Neural progenitor cell (in vitro differentiated cells): ENCODE results near the gene PPL. TPM values are rescaled to one million over a fixed set of nuclear protein-coding genes. Genes with fewer than 3 reads are reported as not detected.

ENCODE experiments used
- DNase-seq: peaks from one replicate; pipeline ENCODE4 v3.0.0-alpha.2; 2016; ENCODE audit warnings: low spot score
- H2AFZ ChIP-seq: fragments of 200-600 bp; sonication (generic); replicated peaks from 2 replicates; pipeline ENCODE4 v1.6.1; 2016; ENCODE audit warnings: antibody characterized with exemption
- H3F3A ChIP-seq: fragments of 200-600 bp; sonication (generic); 2 replicates; pipeline ENCODE4 v1.6.1; 2016; ENCODE audit warnings: antibody characterized with exemption, low read depth
- H3K27ac ChIP-seq: fragments of 200-600 bp; sonication (generic); 2 replicates; pipeline ENCODE4 v1.5.1; 2016; ENCODE audit warnings: mild to moderate bottlenecking
- H3K27me3 ChIP-seq: fragments of 200-600 bp; sonication (generic); 2 replicates; pipeline ENCODE4 v1.6.1; 2016; ENCODE audit warnings: mild to moderate bottlenecking, moderate library complexity
- H3K36me3 ChIP-seq: fragments of 200-600 bp; sonication (generic); 2 replicates; pipeline ENCODE4 v1.5.1; 2016
- H3K4me1 ChIP-seq: fragments of 200-600 bp; sonication (generic); 2 replicates; pipeline ENCODE4 v1.6.1; 2016; ENCODE audit warnings: mixed run types
- H3K4me2 ChIP-seq: fragments of 200-600 bp; sonication (generic); 2 replicates; pipeline ENCODE4 v1.6.1; 2016
- H3K4me3 ChIP-seq: fragments of 200-600 bp; sonication (generic); 2 replicates; pipeline ENCODE4 v1.5.1; 2016
- H3K79me2 ChIP-seq: fragments of 200-600 bp; sonication (generic); 2 replicates; pipeline ENCODE4 v1.6.1; 2016; ENCODE audit warnings: low read depth
- H3K9ac ChIP-seq: fragments of 200-600 bp; sonication (generic); 2 replicates; pipeline ENCODE4 v1.6.1; 2016
- H3K9me3 ChIP-seq: fragments of 200-600 bp; sonication (generic); 2 replicates; pipeline ENCODE4 v1.5.1; 2016; ENCODE audit warnings: low read depth
- H4K20me1 ChIP-seq: fragments of 200-600 bp; sonication (generic); 2 replicates; pipeline ENCODE4 v1.6.1; 2016; ENCODE audit warnings: low read depth
- H3K27ac Mint-ChIP-seq: 3 replicates; pipeline ENCODE4 v1.8.0; 2021; ENCODE audit warnings: mixed read lengths
- H3K27me3 Mint-ChIP-seq: 2 replicates; pipeline ENCODE4 v1.8.0; 2022; ENCODE audit warnings: low read depth, mild to moderate bottlenecking, inconsistent platforms, moderate library complexity, mixed read lengths; ENCODE audit not compliant: insufficient read depth
- H3K36me3 Mint-ChIP-seq: 3 replicates; pipeline ENCODE4 v1.8.0; 2021; ENCODE audit warnings: mixed read lengths
- H3K4me1 Mint-ChIP-seq: 3 replicates; pipeline ENCODE4 v1.8.0; 2021; ENCODE audit warnings: mixed read lengths
- H3K4me3 Mint-ChIP-seq: 3 replicates; pipeline ENCODE4 v1.8.0; 2021; ENCODE audit warnings: mild to moderate bottlenecking, moderate library complexity, mixed read lengths
- H3K9me3 Mint-ChIP-seq: 3 replicates; pipeline ENCODE4 v1.8.0; 2020; ENCODE audit warnings: mixed read lengths
- CTCF ChIP-seq: fragments of 200-600 bp; sonication (generic); IDR thresholded peaks from 2 replicates; pipeline ENCODE4 v1.5.1; 2017; ENCODE audit warnings: antibody characterized with exemption, mild to moderate bottlenecking
- EZH2 ChIP-seq: fragments of 200-600 bp; sonication (generic); IDR thresholded peaks from 2 replicates; pipeline ENCODE4 v1.6.1; 2017; ENCODE audit warnings: antibody characterized with exemption, mild to moderate bottlenecking, moderate library complexity
- EZH2phosphoT487 ChIP-seq: fragments of 200-600 bp; sonication (generic); IDR thresholded peaks from 2 replicates; pipeline ENCODE4 v1.6.1; 2017; ENCODE audit warnings: antibody characterized with exemption
- total RNA-seq: library from RNA; depleted of rRNA; stranded (reverse); fragments of >200 nt; gene quantifications from 2 replicates; pipeline ENCODE4 v1.2.3, GENCODE V29; 2015; ENCODE audit warnings: low replicate concordance

The PPL gene
- total RNA-seq, 1 donor from 2014 or later, result 1.0 TPM

DNA sequence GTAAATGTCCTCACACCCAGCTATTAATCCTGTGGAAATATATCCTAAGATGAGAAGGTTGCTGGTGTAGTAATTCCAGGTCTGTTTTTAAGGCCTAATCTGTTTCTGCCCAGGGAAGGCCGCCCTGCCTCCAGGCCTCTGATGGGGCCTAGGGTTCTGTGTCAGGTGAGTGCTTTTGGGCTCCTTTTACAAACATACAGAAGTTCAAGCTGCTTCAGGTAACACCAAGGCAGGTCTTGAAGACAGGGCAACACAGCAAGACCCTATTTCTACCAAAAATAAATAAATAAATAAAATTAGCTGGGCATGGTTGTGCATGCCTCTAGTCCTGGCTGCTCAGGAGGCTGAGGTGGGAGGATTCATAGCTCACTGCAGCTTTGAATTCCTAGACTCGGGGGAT is 9.3 kb downstream of the PPL start:
- H3K27ac Mint-ChIP-seq, result no peak overlapping the region
- Histone ChIP-seq H3K9me3 (no peaks in the 10 kb centered on the region), H3F3A (no peaks in the 10 kb centered on the region), H3K27ac (no peak overlapping the region), H3K27me3 (no peaks in the 10 kb centered on the region), H3K4me3 (no peak overlapping the region), H3K79me2 (no peaks in the 10 kb centered on the region), H3K36me3 (no peaks in the 10 kb centered on the region), H3K4me1 (peaks cover 7% of the 10 kb centered on the region), H3K4me2 (no peak overlapping the region), H2AFZ (no peak overlapping the region), H4K20me1 (no peaks in the 10 kb centered on the region), H3K9ac (no peak overlapping the region)
- H3K4me3 Mint-ChIP-seq, result no peak overlapping the region
- peaks cover 9% of the 10 kb centered on the region for H3K9me3 Mint-ChIP-seq
- no peak for DNase-seq
- peaks cover 26% of the 10 kb centered on the region for H3K4me1 Mint-ChIP-seq
- H3K27me3 Mint-ChIP-seq, result peaks cover 14% of the 10 kb centered on the region
- H3K36me3 Mint-ChIP-seq, result peaks cover 6% of the 10 kb centered on the region
- no peak for TF ChIP-seq EZH2phosphoT487
- TF ChIP-seq CTCF, result no peak

- Histone ChIP-seq H3K36me3 (no peaks in the 10 kb centered on the region), H3K4me1 (peaks cover 7% of the 10 kb centered on the region), H4K20me1 (no peaks in the 10 kb centered on the region), H3K27me3 (no peaks in the 10 kb centered on the region), H3K27ac (no peak overlapping the region), H3K9me3 (no peaks in the 10 kb centered on the region), H3K9ac (no peak overlapping the region), H2AFZ (no peak overlapping the region), H3F3A (no peaks in the 10 kb centered on the region), H3K4me2 (no peak overlapping the region), H3K79me2 (no peaks in the 10 kb centered on the region), H3K4me3 (no peak overlapping the region)
- peaks cover 6% of the 10 kb centered on the region for H3K36me3 Mint-ChIP-seq
- DNase-seq, result no peak
- no peak overlapping the region for H3K27ac Mint-ChIP-seq
- no peak overlapping the region for H3K4me3 Mint-ChIP-seq
- peaks cover 14% of the 10 kb centered on the region for H3K27me3 Mint-ChIP-seq
- peaks cover 25% of the 10 kb centered on the region for H3K4me1 Mint-ChIP-seq
- TF ChIP-seq CTCF (no peak), EZH2phosphoT487 (no peak), EZH2 (no peak)
- H3K9me3 Mint-ChIP-seq, result peaks cover 9% of the 10 kb centered on the region
These were observed 10.0 kb downstream of the PPL start for GRCh38 chr16:4926928-4927327.

DNA sequence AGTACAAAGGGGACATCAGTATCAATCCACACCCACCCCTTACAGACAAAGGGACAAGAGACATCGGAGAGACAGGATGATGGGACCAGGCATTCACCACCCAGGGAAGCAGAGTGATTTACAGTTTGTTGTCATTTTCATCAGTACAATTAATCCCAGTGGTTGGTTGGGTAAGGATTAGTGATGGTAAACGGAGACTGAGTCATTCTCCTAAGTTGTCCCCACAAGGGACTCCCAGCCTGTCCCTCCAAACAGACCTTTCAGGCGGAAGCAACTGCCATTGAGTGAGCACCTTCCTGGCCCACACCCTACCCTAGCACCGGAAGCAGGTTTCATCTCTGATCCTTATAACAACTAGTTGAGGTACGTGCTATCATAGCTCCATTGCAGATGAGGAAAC is 11.2 kb downstream of the PPL start:
- Histone ChIP-seq H3K36me3 (no peaks in the 10 kb centered on the region), H3K4me3 (no peak overlapping the region), H3K27ac (no peak overlapping the region), H4K20me1 (no peaks in the 10 kb centered on the region), H3F3A (no peaks in the 10 kb centered on the region), H3K4me1 (peaks cover 7% of the 10 kb centered on the region), H2AFZ (no peak overlapping the region), H3K27me3 (no peaks in the 10 kb centered on the region), H3K79me2 (no peaks in the 10 kb centered on the region), H3K9ac (no peak overlapping the region), H3K4me2 (no peak overlapping the region), H3K9me3 (no peaks in the 10 kb centered on the region)
- Mint-ChIP-seq H3K4me3 (no peak overlapping the region), H3K9me3 (peaks cover 9% of the 10 kb centered on the region), H3K4me1 (peaks cover 25% of the 10 kb centered on the region), H3K27ac (no peak overlapping the region), H3K36me3 (peaks cover 6% of the 10 kb centered on the region), H3K27me3 (peaks cover 16% of the 10 kb centered on the region)
- TF ChIP-seq EZH2 (no peak), EZH2phosphoT487 (no peak), CTCF (no peak)
- no peak for DNase-seq

- no peak overlapping the region for H3K4me3 Mint-ChIP-seq
These were observed 11.7 kb downstream of the PPL start for GRCh38 chr16:4925293-4925607.

More at GRCh38 chr16:4925293-4925607, 11.7 kb downstream of the PPL start:
- Histone ChIP-seq H3K79me2 (no peaks in the 10 kb centered on the region), H3K27me3 (no peaks in the 10 kb centered on the region), H3K9ac (no peak overlapping the region), H2AFZ (no peak overlapping the region), H3K4me1 (peaks cover 7% of the 10 kb centered on the region), H3K9me3 (no peaks in the 10 kb centered on the region), H3K36me3 (no peaks in the 10 kb centered on the region), H3F3A (no peaks in the 10 kb centered on the region), H3K4me3 (no peak overlapping the region), H4K20me1 (no peaks in the 10 kb centered on the region), H3K27ac (no peak overlapping the region), H3K4me2 (peak overlapping the region; percentile 3)
- Mint-ChIP-seq H3K9me3 (peaks cover 9% of the 10 kb centered on the region), H3K27me3 (peaks cover 16% of the 10 kb centered on the region), H3K4me1 (peaks cover 25% of the 10 kb centered on the region), H3K27ac (no peak overlapping the region), H3K36me3 (peaks cover 6% of the 10 kb centered on the region)
- TF ChIP-seq CTCF, result no peak
- no peak for TF ChIP-seq EZH2
- no peak for TF ChIP-seq EZH2phosphoT487
- DNase-seq, result no peak
